ENCODE data around the gene TSSK6. TPM values are rescaled to one million over a fixed set of nuclear protein-coding genes. Genes with fewer than 3 reads are reported as not detected.

Gene TSSK6
- total RNA-seq, 1 donor from 2014 or later: 0.77 TPM

DNA sequence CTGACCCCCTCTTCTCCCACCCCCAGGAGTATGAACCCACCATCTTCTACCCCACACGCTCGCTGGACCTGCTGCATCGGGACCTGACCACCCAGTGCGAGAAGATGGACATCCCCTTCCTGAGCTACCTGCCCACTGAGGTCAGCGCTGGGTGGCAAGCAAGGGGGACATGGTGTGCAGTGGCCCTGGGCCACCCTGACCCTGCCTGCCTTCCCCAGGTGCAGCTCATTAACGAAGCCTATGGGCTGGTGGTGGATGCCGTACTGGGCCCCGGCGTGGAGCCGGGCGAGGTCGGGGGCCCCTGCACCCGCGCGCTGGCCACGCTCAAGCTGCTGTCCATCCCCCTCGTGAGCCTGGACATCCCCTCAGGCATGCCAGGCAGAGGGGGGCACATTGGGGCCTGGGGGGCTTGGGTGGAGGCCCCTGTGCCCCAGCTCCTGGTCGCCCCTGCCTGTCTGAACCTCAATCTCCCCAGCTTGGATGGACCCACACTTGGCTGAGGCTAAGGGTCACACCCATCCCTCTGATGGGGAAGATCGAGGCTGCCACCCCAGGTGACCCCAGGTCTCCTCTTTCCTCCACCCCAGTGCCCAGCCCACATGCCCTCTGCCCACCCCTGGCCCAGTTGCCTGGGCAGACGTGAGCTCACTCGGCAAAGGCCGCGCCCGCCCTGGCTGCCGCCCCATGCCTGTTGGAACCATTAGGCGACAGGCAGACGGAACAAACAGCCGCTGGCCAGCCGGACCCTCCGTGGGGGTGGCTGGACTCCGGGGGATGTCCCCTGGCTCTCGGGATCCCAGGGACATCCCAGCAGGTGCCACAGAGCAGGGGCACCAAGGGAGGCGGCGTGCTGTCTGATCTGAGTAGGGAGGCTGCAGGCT lies 20.2 kb upstream of the TSSK6 start:
- peaks cover 36% of the 10 kb centered on the region for H3K4me1 ChIP-seq
- intact Hi-C loops (cut with micrococcal nuclease): loop anchor here (10.0 kb wide), 1 partner anchor 399 kb away; no protein-coding TSS in a partner anchor
- TF ChIP-seq, protein P1, sequence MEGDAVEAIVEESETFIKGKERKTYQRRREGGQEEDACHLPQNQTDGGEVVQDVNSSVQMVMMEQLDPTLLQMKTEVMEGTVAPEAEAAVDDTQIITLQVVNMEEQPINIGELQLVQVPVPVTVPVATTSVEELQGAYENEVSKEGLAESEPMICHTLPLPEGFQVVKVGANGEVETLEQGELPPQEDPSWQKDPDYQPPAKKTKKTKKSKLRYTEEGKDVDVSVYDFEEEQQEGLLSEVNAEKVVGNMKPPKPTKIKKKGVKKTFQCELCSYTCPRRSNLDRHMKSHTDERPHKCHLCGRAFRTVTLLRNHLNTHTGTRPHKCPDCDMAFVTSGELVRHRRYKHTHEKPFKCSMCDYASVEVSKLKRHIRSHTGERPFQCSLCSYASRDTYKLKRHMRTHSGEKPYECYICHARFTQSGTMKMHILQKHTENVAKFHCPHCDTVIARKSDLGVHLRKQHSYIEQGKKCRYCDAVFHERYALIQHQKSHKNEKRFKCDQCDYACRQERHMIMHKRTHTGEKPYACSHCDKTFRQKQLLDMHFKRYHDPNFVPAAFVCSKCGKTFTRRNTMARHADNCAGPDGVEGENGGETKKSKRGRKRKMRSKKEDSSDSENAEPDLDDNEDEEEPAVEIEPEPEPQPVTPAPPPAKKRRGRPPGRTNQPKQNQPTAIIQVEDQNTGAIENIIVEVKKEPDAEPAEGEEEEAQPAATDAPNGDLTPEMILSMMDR (IDR thresholded peaks at IDR 0.05; ENCODE audit: borderline replicate concordance): no peak
- no peak for DNase-seq
- H3K4me3 ChIP-seq: no peak overlapping the region
- no peak overlapping the region for H3K27ac ChIP-seq (replicated peaks)
- H3K36me3 ChIP-seq: no peaks in the 10 kb centered on the region
- no peaks in the 10 kb centered on the region for H3K9me3 ChIP-seq (replicated peaks)
- peaks cover 32% of the 10 kb centered on the region for H3K27me3 ChIP-seq (ENCODE audit: low read depth)

DNA sequence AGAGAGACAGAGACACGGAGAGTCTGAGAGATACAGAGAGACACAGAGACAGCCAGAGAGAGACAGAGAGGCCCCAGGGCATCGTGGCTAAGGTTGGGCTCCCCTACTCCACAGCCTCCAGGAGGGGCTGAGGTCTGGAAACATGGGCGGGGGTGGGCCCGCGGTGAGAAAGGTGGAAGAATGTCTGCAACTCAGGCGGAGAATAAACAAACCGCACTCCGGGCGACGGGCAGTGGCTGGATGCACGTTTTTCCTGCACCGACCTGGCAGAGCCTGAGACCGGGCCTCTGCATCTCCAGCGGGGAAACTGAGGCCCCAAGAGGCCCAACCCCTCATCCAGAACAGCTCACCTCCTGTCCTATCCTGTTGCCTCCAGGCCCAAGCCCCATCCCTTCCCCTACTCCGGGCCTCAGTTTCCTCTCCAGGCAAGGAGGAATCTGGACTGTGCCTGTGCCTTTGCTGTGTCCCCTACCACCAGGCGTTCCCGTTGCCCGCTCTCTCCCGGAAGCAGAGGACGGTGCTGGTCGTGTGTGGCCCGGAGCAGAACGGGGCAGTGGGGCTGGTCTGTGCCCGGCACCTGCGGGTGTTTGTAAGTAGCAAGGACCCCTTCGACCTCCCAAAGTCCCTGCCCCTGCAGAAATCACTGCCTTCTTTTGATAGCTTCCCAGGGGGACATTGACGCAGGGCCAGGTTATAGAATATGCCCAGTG lies 19.4 kb upstream of the TSSK6 start:
- no peak overlapping the region for H3K4me3 ChIP-seq
- intact Hi-C loops (cut with micrococcal nuclease): loop anchor here (10.0 kb wide), 1 partner anchor 400 kb away; no protein-coding TSS in a partner anchor
- H3K27ac ChIP-seq (replicated peaks): no peak overlapping the region
- TF ChIP-seq, protein P1 (IDR thresholded peaks at IDR 0.05; ENCODE audit: borderline replicate concordance): no peak
- no peaks in the 10 kb centered on the region for H3K36me3 ChIP-seq
- no peak for DNase-seq
- no peaks in the 10 kb centered on the region for H3K9me3 ChIP-seq (replicated peaks)
- H3K4me1 ChIP-seq: peaks cover 29% of the 10 kb centered on the region
- H3K27me3 ChIP-seq (ENCODE audit: low read depth): peaks cover 23% of the 10 kb centered on the region

DNA sequence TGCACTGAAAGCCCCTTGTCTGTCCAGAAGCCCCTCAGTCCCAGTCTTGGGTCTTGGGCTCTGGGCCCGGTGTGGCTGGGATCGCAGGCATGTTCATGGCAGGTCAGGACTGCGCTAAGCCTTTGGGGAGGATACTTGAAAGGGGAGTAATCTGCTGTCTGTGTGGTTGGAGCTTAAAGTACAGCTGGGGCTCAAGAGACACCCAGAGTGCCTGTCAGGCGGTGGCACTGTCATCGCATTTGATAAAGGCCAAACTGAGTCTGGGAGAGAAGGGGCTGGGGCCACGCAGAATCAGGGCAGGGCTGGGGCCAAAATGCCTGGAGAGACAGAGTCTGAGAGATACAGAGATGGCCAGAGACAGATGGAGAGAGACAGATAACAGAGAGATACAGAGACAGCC lies 18.5 kb upstream of the TSSK6 start:
- no peak overlapping the region for H3K4me3 ChIP-seq
- no peak overlapping the region for H3K27ac ChIP-seq (replicated peaks)
- TF ChIP-seq, protein P1 (IDR thresholded peaks at IDR 0.05; ENCODE audit: borderline replicate concordance): no peak
- H3K9me3 ChIP-seq (replicated peaks): no peaks in the 10 kb centered on the region
- intact Hi-C loops (cut with micrococcal nuclease): loop anchor here (10.0 kb wide), 1 partner anchor 401 kb away; no protein-coding TSS in a partner anchor
- peaks cover 33% of the 10 kb centered on the region for H3K4me1 ChIP-seq
- DNase-seq: no peak
- H3K36me3 ChIP-seq: no peaks in the 10 kb centered on the region
- peaks cover 15% of the 10 kb centered on the region for H3K27me3 ChIP-seq (ENCODE audit: low read depth)

DNA sequence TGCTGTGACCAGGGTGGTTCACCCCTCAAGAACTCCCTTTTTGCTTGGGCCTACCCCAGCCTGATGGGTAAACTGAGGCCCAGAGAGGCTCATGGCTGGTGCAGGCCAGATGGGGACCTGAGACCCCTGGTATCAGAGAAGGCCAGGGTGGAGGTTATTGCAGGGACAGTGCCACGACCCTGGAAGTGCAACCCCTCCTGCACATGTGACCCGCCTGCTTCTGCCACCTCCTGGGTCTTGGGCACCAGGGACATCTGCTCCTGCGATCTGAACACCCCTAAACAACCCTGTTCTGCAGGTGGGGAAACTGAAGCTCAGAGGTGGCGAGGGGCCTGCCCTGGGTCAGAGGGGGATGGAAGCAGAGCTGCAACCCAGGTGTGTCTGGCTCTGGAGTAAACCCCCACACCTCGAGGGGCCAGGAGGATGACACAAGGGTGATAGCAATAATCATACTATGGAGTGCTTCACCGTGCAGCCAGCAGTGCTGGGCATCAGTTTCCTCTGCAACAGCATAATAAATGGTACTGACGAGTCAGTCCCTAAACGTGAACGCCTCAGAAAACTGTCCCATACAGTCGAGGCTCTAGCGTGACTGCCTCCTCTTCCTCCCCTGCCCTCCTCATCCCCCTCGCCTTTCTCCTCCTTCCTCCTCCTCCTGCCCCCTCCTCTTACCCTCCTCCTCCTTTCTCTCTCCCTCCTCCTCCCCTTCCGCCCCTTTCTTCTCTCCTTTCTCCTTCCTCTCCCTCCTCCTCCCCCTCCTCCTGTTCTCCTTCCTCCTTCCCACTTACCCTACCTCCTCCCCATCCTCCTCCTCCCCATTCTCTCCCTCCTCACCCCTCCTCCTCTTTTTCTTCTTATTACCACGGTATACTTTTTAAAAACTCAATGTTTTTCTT lies 17.7 kb upstream of the TSSK6 start:
- Histone ChIP-seq H3K27ac (replicated peaks) (no peak overlapping the region), H3K4me3 (no peak overlapping the region), H3K9me3 (replicated peaks) (no peaks in the 10 kb centered on the region), H3K4me1 (peaks cover 30% of the 10 kb centered on the region), H3K27me3 (ENCODE audit: low read depth) (peaks cover 8% of the 10 kb centered on the region), H3K36me3 (peaks cover 1% of the 10 kb centered on the region)
- no peak for DNase-seq
- TF ChIP-seq, protein P1 (IDR thresholded peaks at IDR 0.05; ENCODE audit: borderline replicate concordance): no peak
- intact Hi-C loops (cut with micrococcal nuclease): loop anchor here (10.0 kb wide), 1 partner anchor 402 kb away; no protein-coding TSS in a partner anchor

Measured in left ventricle myocardium inferior (tissue), 1 donor.